A549 (cell line): Measurements from ENCODE around the gene P3H2.

Experiments used
- CHD4 ChIP-seq: fragments of 200-600 bp; sonication (generic); IDR thresholded peaks from 2 replicates; pipeline ENCODE4 v1.6.1; 2016; ENCODE audit warnings: antibody characterized with exemption, mild to moderate bottlenecking, borderline replicate concordance
- MAFK ChIP-seq: fragments of 450-650 bp; IDR thresholded peaks from 2 replicates; pipeline ENCODE4 v1.6.1; 2014; ENCODE audit not compliant: partially characterized antibody
- MAZ ChIP-seq: fragments of 150-350 bp; IDR thresholded peaks from 2 replicates; pipeline ENCODE4 v1.6.1; 2014; ENCODE audit warnings: antibody characterized with exemption, low read depth, low read length, borderline replicate concordance
- MYC ChIP-seq: IDR thresholded peaks from 2 replicates; pipeline ENCODE4 v1.6.1; 2012; ENCODE audit warnings: mild to moderate bottlenecking, inconsistent platforms, low read length, improper control_type of control experiment, borderline replicate concordance
- PHF8 ChIP-seq: fragments of 200-600 bp; sonication (generic); IDR thresholded peaks from 2 replicates; pipeline ENCODE4 v1.6.1; 2016; ENCODE audit warnings: low read depth, mild to moderate bottlenecking, antibody characterized with exemption, moderate library complexity, borderline replicate concordance
- POLR2A ChIP-seq: IDR thresholded peaks from 2 replicates; pipeline ENCODE4 v1.6.1; 2012; ENCODE audit warnings: mild to moderate bottlenecking, low read length
- RAD21 ChIP-seq, 2 experiments: fragments of >200 bp in 1 of 2; sonication (Bioruptor Twin) in 1 of 2; formaldehyde crosslinking in 1 of 2; IDR thresholded peaks in 1 of 2; conservative IDR thresholded peaks in 1 of 2; 2 replicates in 1 of 2; 3 replicates in 1 of 2; pipeline ENCODE4 v1.6.1; 2012 to 2018; ENCODE audit warnings: inconsistent platforms in 1 of 2
- RCOR1 ChIP-seq: fragments of 150-350 bp; IDR thresholded peaks from 2 replicates; pipeline ENCODE4 v1.6.1; 2014; ENCODE audit warnings: antibody characterized with exemption, low read length, low read depth
- RFX5 ChIP-seq: fragments of 450-650 bp; IDR thresholded peaks from 2 replicates; pipeline ENCODE4 v1.7.1; 2014; ENCODE audit warnings: antibody characterized with exemption, mild to moderate bottlenecking, moderate library complexity
- TF ChIP-seq, protein P1 (sequence below): fragments of >200 bp; sonication (Bioruptor Twin); formaldehyde crosslinking; IDR thresholded peaks from 3 replicates; pipeline ENCODE4 v1.5.1; 2016
- TF ChIP-seq, protein P2 (sequence below): IDR thresholded peaks from 2 replicates; pipeline ENCODE4 v1.6.1; 2012
- TF ChIP-seq, protein P3 (sequence below): fragments of 450-650 bp; IDR thresholded peaks from 2 replicates; pipeline ENCODE4 v1.6.1; 2014; ENCODE audit warnings: antibody characterized with exemption

DNA sequence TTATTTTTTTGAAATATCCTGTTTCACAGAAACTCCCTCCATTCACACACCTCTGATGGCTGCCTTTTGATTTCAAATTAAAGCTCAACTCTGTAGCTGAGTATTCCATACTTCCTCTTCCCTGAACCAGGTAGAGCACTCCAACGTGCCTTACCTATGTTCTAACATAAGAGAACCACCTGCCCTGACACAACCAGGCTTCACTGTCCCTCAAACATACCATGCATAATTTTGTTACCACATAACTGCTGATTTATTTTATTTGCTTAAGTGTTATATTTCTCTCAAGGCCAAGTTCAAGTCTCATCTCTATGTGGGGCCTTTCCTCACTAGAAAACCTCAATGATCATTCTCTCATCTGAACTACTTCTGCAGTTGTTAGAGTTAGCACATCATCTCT is 209.7 kb downstream of the P3H2 start:
- TF ChIP-seq, protein P1, sequence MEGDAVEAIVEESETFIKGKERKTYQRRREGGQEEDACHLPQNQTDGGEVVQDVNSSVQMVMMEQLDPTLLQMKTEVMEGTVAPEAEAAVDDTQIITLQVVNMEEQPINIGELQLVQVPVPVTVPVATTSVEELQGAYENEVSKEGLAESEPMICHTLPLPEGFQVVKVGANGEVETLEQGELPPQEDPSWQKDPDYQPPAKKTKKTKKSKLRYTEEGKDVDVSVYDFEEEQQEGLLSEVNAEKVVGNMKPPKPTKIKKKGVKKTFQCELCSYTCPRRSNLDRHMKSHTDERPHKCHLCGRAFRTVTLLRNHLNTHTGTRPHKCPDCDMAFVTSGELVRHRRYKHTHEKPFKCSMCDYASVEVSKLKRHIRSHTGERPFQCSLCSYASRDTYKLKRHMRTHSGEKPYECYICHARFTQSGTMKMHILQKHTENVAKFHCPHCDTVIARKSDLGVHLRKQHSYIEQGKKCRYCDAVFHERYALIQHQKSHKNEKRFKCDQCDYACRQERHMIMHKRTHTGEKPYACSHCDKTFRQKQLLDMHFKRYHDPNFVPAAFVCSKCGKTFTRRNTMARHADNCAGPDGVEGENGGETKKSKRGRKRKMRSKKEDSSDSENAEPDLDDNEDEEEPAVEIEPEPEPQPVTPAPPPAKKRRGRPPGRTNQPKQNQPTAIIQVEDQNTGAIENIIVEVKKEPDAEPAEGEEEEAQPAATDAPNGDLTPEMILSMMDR = no peak
- no peak for TF ChIP-seq MAFK
- no peak for TF ChIP-seq RCOR1
- no peak for TF ChIP-seq CHD4
- TF ChIP-seq, protein P2, sequence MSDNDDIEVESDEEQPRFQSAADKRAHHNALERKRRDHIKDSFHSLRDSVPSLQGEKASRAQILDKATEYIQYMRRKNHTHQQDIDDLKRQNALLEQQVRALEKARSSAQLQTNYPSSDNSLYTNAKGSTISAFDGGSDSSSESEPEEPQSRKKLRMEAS = no peak
- no peak for TF ChIP-seq POLR2A
- no peak for TF ChIP-seq RFX5
- no peak for TF ChIP-seq PHF8
- no peak for TF ChIP-seq RAD21 (conservative IDR thresholded peaks at IDR 0.05 in 1 of 2, IDR thresholded peaks at IDR 0.05 in 1 of 2)
- TF ChIP-seq MAZ = no peak
- TF ChIP-seq, protein P3, sequence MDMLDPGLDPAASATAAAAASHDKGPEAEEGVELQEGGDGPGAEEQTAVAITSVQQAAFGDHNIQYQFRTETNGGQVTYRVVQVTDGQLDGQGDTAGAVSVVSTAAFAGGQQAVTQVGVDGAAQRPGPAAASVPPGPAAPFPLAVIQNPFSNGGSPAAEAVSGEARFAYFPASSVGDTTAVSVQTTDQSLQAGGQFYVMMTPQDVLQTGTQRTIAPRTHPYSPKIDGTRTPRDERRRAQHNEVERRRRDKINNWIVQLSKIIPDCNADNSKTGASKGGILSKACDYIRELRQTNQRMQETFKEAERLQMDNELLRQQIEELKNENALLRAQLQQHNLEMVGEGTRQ = no peak
- no peak for TF ChIP-seq MYC
